Mesendoderm (in vitro differentiated cells): ENCODE data around the gene CTNND2.

ENCODE experiments used
- DNase-seq: peaks from one replicate; pipeline ENCODE4 v3.0.0; 2013
- H2AK5ac ChIP-seq: 2 replicates; pipeline ENCODE4 v1.6.1; 2013; ENCODE audit warnings: low read length, inconsistent platforms
- H2BK120ac ChIP-seq: 2 replicates; pipeline ENCODE4 v1.6.1; 2013; ENCODE audit warnings: low read depth, mild to moderate bottlenecking, low read length, moderate library complexity, mixed read lengths
- H2BK15ac ChIP-seq: replicated peaks from 2 replicates; pipeline ENCODE4 v1.6.1; 2013; ENCODE audit warnings: low read depth, mild to moderate bottlenecking, moderate library complexity
- H2BK5ac ChIP-seq: 2 replicates; pipeline ENCODE4 v1.6.1; 2013; ENCODE audit warnings: low read length, inconsistent platforms
- H3K18ac ChIP-seq: 2 replicates; pipeline ENCODE4 v1.6.1; 2013; ENCODE audit warnings: mild to moderate bottlenecking, low read length, mixed read lengths
- H3K23ac ChIP-seq: one replicate; pipeline ENCODE4 v1.6.1; 2013; ENCODE audit warnings: low read length
- H3K27ac ChIP-seq: 2 replicates; pipeline ENCODE4 v1.5.1; 2013; ENCODE audit warnings: low read depth, mild to moderate bottlenecking, inconsistent platforms, low read length, moderate library complexity
- H3K27me3 ChIP-seq: 2 replicates; pipeline ENCODE4 v1.6.1; 2013; ENCODE audit warnings: low read length, control low read depth, mild to moderate bottlenecking, inconsistent platforms; ENCODE audit not compliant: insufficient read depth, poor library complexity
- H3K36me3 ChIP-seq: 2 replicates; pipeline ENCODE4 v1.6.1; 2013; ENCODE audit warnings: low read length, inconsistent platforms; ENCODE audit not compliant: control insufficient read depth, insufficient read depth
- H3K4ac ChIP-seq: one replicate; pipeline ENCODE4 v1.6.1; 2013; ENCODE audit warnings: low read depth, mild to moderate bottlenecking, low read length, moderate library complexity
- H3K4me1 ChIP-seq: 2 replicates; pipeline ENCODE4 v1.6.1; 2013; ENCODE audit warnings: low read depth, low read length, inconsistent platforms; ENCODE audit not compliant: control insufficient read depth
- H3K4me2 ChIP-seq: 2 replicates; pipeline ENCODE4 v1.6.1; 2013; ENCODE audit warnings: low read length
- H3K4me3 ChIP-seq: 2 replicates; pipeline ENCODE4 v1.5.1; 2013; ENCODE audit warnings: mild to moderate bottlenecking, low read length
- H3K56ac ChIP-seq: one replicate; pipeline ENCODE4 v1.6.1; 2013; ENCODE audit warnings: low read length
- H3K79me1 ChIP-seq: 2 replicates; pipeline ENCODE4 v1.6.1; 2013; ENCODE audit warnings: low read length, inconsistent platforms
- H3K79me2 ChIP-seq: 2 replicates; pipeline ENCODE4 v1.6.1; 2013; ENCODE audit warnings: mild to moderate bottlenecking, low read length; ENCODE audit not compliant: control insufficient read depth, insufficient read depth
- H3K9ac ChIP-seq: 2 replicates; pipeline ENCODE4 v1.6.1; 2013; ENCODE audit warnings: low read length, inconsistent platforms
- H4K5ac ChIP-seq: one replicate; pipeline ENCODE4 v1.6.1; 2013; ENCODE audit warnings: low read length
- H4K8ac ChIP-seq: one replicate; pipeline ENCODE4 v1.6.1; 2013; ENCODE audit warnings: low read depth, mild to moderate bottlenecking, control low read depth, low read length, moderate library complexity
- WGBS: extraction: QIAGEN DNeasy Blood & Tissue Kit; methylation state at CpG from one replicate; pipeline ENCODE4 v1.1.7; 2013; ENCODE audit warnings: low lambda C conversion rate, missing lambda C conversion rate; ENCODE audit not compliant: insufficient coverage; ENCODE audit errors: extremely low coverage; 5-methylcytosine and 5-hydroxymethylcytosine counted together

Gene CTNND2

GRCh38 chr5:11363631-11364178 lies 540.5 kb downstream of the CTNND2 start:
- no peaks in the 10 kb centered on the region for H3K4me1 ChIP-seq
- no peak overlapping the region for H3K9ac ChIP-seq
- H2BK5ac ChIP-seq = no peak overlapping the region
- no peak overlapping the region for H3K4me3 ChIP-seq
- no peak overlapping the region for H3K18ac ChIP-seq
- no peak overlapping the region for H3K56ac ChIP-seq
- no peak overlapping the region for H2BK15ac ChIP-seq
- no peak overlapping the region for H2AK5ac ChIP-seq
- H3K27me3 ChIP-seq = no peaks in the 10 kb centered on the region
- H3K79me2 ChIP-seq = no peaks in the 10 kb centered on the region
- no peak overlapping the region for H4K8ac ChIP-seq
- no peaks in the 10 kb centered on the region for H3K79me1 ChIP-seq
- no CpG with 5 or more reads among the region's 5 CpGs for WGBS
- no peak overlapping the region for H3K27ac ChIP-seq
- no peak overlapping the region for H3K4ac ChIP-seq
- no peaks in the 10 kb centered on the region for H3K36me3 ChIP-seq
- no peak for DNase-seq
- no peak overlapping the region for H4K5ac ChIP-seq
- no peak overlapping the region for H3K4me2 ChIP-seq
- no peak overlapping the region for H3K23ac ChIP-seq
- no peak overlapping the region for H2BK120ac ChIP-seq

- H3K36me3 ChIP-seq = no peaks in the 10 kb centered on the region
- H3K23ac ChIP-seq = no peak overlapping the region
- no peak overlapping the region for H3K18ac ChIP-seq
- H3K4me2 ChIP-seq = no peak overlapping the region
- H2BK5ac ChIP-seq = no peak overlapping the region
- H3K4me3 ChIP-seq = no peak overlapping the region
- H3K79me2 ChIP-seq = no peaks in the 10 kb centered on the region
- no peaks in the 10 kb centered on the region for H3K79me1 ChIP-seq
- WGBS = no CpG with 5 or more reads among the region's 4 CpGs
- no peaks in the 10 kb centered on the region for H3K4me1 ChIP-seq
- peak; percentile 2 for DNase-seq
- H3K27me3 ChIP-seq = no peaks in the 10 kb centered on the region
- H3K4ac ChIP-seq = no peak overlapping the region
- no peak overlapping the region for H3K56ac ChIP-seq
- no peak overlapping the region for H4K5ac ChIP-seq
- no peak overlapping the region for H2BK15ac ChIP-seq
- no peak overlapping the region for H2AK5ac ChIP-seq
- no peak overlapping the region for H2BK120ac ChIP-seq
- no peak overlapping the region for H4K8ac ChIP-seq
- no peak overlapping the region for H3K9ac ChIP-seq
- H3K27ac ChIP-seq = no peak overlapping the region
Measured at GRCh38 chr5:11361768-11362167, 542.5 kb downstream of the CTNND2 start.

GRCh38 chr5:11357928-11358327 lies 546.3 kb downstream of the CTNND2 start:
- no peak overlapping the region for H2BK5ac ChIP-seq
- H3K9ac ChIP-seq = no peak overlapping the region

GRCh38 chr5:11355491-11355890 lies 548.8 kb downstream of the CTNND2 start:
- Histone ChIP-seq H4K5ac (no peak overlapping the region), H3K4me1 (no peaks in the 10 kb centered on the region), H3K36me3 (no peaks in the 10 kb centered on the region), H3K18ac (no peak overlapping the region), H3K27ac (no peak overlapping the region), H3K27me3 (no peaks in the 10 kb centered on the region), H2AK5ac (no peak overlapping the region), H3K79me2 (no peaks in the 10 kb centered on the region), H3K9ac (no peak overlapping the region), H2BK120ac (no peak overlapping the region), H3K4me2 (no peak overlapping the region), H2BK5ac (no peak overlapping the region), H3K4me3 (no peak overlapping the region), H4K8ac (no peak overlapping the region), H3K79me1 (no peaks in the 10 kb centered on the region), H2BK15ac (no peak overlapping the region), H3K56ac (no peak overlapping the region), H3K23ac (no peak overlapping the region), H3K4ac (no peak overlapping the region)
- DNase-seq = no peak

More at GRCh38 chr5:11357928-11358327, 546.3 kb downstream of the CTNND2 start:
- Histone ChIP-seq H3K79me1 (no peaks in the 10 kb centered on the region), H3K23ac (no peak overlapping the region), H2BK120ac (no peak overlapping the region), H3K4ac (no peak overlapping the region), H3K4me1 (no peaks in the 10 kb centered on the region), H2AK5ac (no peak overlapping the region), H3K18ac (no peak overlapping the region), H3K4me2 (no peak overlapping the region), H3K4me3 (no peak overlapping the region), H4K8ac (no peak overlapping the region), H3K79me2 (no peaks in the 10 kb centered on the region), H2BK15ac (no peak overlapping the region), H3K27me3 (no peaks in the 10 kb centered on the region), H3K27ac (no peak overlapping the region), H3K36me3 (no peaks in the 10 kb centered on the region), H4K5ac (no peak overlapping the region), H3K56ac (no peak overlapping the region)
- DNase-seq = no peak
- WGBS = no CpG with 5 or more reads among the region's 4 CpGs

- no peak overlapping the region for H4K5ac ChIP-seq
- WGBS = no CpG with 5 or more reads among the region's 16 CpGs
Measured at GRCh38 chr5:11346336-11346735, 557.9 kb downstream of the CTNND2 start.

More at GRCh38 chr5:11346336-11346735, 557.9 kb downstream of the CTNND2 start:
- H2BK120ac ChIP-seq = no peak overlapping the region
- no peak overlapping the region for H3K27ac ChIP-seq
- no peak overlapping the region for H4K8ac ChIP-seq
- H2BK5ac ChIP-seq = no peak overlapping the region
- H3K4me2 ChIP-seq = no peak overlapping the region
- no peaks in the 10 kb centered on the region for H3K36me3 ChIP-seq
- H3K4me1 ChIP-seq = no peaks in the 10 kb centered on the region
- H3K9ac ChIP-seq = no peak overlapping the region
- no peak overlapping the region for H3K56ac ChIP-seq
- H3K4ac ChIP-seq = no peak overlapping the region
- no peak overlapping the region for H3K23ac ChIP-seq
- H3K79me2 ChIP-seq = no peaks in the 10 kb centered on the region
- peak; percentile 59 for DNase-seq
- no peak overlapping the region for H3K18ac ChIP-seq
- H2AK5ac ChIP-seq = no peak overlapping the region
- no peak overlapping the region for H3K4me3 ChIP-seq
- no peaks in the 10 kb centered on the region for H3K79me1 ChIP-seq
- H3K27me3 ChIP-seq = no peaks in the 10 kb centered on the region
- H2BK15ac ChIP-seq = no peak overlapping the region
